DOHH2 (cell line): ENCODE results near the gene CD93.

Experiments
- CTCF ChIP-seq: fragments of 200-600 bp; sonication (generic); IDR thresholded peaks from one replicate; pipeline ENCODE4 v1.5.1; 2014; ENCODE audit warnings: antibody characterized with exemption, mild to moderate bottlenecking, low read depth, low read length; ENCODE audit not compliant: poor library complexity, severe bottlenecking
- EZH2phosphoT487 ChIP-seq: fragments of 200-600 bp; sonication (generic); IDR thresholded peaks from 2 replicates; pipeline ENCODE4 v1.6.1; 2017; ENCODE audit warnings: borderline replicate concordance, mild to moderate bottlenecking, antibody characterized with exemption, low read length, moderate library complexity, mixed read lengths

DNA sequence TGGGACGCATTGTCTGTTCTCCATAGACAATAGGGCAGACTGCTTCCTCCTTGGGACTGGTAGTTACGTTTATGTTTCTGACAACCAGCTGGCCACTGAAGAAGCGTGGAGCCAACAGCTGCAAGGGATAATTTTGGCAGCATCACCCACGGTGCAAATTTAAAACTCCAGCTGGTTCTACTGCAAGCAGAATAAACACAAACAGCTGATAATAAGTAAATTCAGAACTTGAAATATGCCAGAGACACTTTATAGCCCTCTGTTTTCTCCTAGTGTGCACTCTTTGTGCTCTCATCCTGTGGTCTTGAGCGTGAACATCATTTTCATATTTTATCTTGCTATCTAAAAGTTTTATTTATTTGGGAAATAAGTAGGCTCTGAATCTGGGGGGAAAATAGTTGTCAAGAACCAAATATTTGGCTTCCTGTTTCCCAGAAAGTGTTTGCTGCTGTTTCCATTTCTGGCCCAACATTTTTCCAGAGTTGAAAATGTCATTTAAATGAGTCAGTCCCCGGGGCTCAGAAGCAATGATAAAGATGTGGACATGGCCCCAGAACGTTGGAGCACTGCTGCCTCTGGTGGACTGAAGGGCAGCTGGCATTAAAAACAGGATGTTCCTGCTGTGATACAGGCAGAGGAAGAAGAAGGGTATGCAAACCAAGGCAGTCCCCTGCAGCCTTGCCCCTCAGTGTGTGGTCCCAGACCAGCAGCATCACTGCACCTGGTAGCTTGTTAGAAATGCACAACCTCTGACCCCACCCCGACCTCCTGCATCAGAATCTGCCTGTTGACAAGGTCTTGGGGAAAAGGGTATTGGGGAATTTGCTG is 24.2 kb downstream of the CD93 start:
- no peak for TF ChIP-seq CTCF
- no peak for TF ChIP-seq EZH2phosphoT487
